ENCODE results near the gene PPM1N. TPM values are rescaled to one million over a fixed set of nuclear protein-coding genes. Genes with fewer than 3 reads are reported as not detected.

PPM1N gene
- total RNA-seq, 1 experiment from 2014 or later = 5.2 TPM

DNA sequence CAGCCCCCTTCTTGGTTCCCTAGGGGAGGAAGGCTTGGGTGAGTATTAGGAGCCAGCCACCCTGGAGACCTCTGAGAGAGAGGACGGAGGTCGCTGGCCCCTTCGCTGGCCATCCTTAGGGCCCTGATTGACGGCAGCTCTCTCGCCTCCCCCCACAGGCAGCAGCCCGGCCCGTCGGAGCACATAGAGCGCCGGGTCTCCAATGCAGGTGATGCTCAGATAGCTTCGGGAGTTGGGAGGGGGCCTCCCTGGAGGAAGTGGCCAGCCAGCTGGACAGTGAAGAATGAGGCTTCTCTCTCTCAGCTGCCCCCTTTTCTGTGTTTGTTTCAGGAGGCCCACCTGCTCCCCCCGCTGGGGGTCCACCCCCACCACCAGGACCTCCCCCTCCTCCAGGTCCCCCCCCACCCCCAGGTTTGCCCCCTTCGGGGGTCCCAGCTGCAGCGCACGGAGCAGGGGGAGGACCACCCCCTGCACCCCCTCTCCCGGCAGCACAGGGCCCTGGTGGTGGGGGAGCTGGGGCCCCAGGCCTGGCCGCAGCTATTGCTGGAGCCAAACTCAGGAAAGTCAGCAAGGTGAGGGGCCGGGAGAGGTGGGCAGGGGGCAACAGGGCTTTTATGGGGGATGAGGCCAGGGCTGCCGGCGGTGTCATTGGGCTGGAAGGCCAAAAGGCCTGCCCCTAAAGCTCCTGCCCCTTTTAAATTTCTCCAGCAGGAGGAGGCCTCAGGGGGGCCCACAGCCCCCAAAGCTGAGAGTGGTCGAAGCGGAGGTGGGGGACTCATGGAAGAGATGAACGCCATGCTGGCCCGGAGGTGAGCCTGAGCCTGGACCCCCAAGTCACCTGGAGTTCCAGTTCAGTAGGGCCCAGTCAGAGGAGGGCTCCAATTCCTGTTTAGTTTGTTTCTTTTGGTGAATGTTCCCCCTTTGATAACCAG lies 24.0 kb downstream of the PPM1N start:
- CTCF ChIA-PET = interaction anchor here (1.4 kb wide), 1 partner anchor 36 kb away, joined by 4 read pairs; no protein-coding TSS in a partner anchor
- RAD21 ChIA-PET (ENCODE audit: low non-redundant PET in 1 of 2, low total read pairs in 2 of 2, uncharacterized antibody in 2 of 2, unreplicated experiment in 2 of 2) = interaction anchor here in 1 of 2 experiments (1.4 kb wide), 1 partner anchor 36 kb away, joined by 11 read pairs; no protein-coding TSS in a partner anchor
- no peaks in the 10 kb centered on the region for H3K9me2 ChIP-seq (ENCODE audit: insufficient read depth)
- DNase-seq (ENCODE audit: low read depth, low spot score) = no peak
- no peak for ATAC-seq
- H3K4me2 ChIP-seq (ENCODE audit: low read length) = 0 out of 2 replicates have a peak overlapping the region, but pooled peaks have one; percentile 17
- peaks cover 8 to 54% of the 10 kb centered on the region in 2 experiments; a peak in 3 of 4 replicates for H3K4me1 ChIP-seq (ENCODE audit: control insufficient read depth in 1 of 2, insufficient read depth in 2 of 2, low read length in 2 of 2)
- intact Hi-C loops (cut with micrococcal nuclease) = no loop called here
- H3K9ac ChIP-seq (ENCODE audit: low read length) = no peak overlapping the region
- H2AFZ ChIP-seq (ENCODE audit: low read depth, low read length, poor library complexity, severe bottlenecking) = no peak overlapping the region
- H3K4me3 ChIP-seq (replicated peaks in 1 of 2; ENCODE audit: low read depth in 1 of 2, low read length in 2 of 2) = no peak overlapping the region
- TF ChIP-seq CTCF (IDR thresholded peaks at IDR 0.05 in 2 of 3, conservative IDR thresholded peaks at IDR 0.05 in 1 of 3; ENCODE audit: borderline replicate concordance in 1 of 3, insufficient read depth in 1 of 3, low read depth in 2 of 3, low read length in 2 of 3) (no peak), SP1 (IDR thresholded peaks at IDR 0.05; ENCODE audit: low read depth) (no peak), MAX (IDR thresholded peaks at IDR 0.05) (no peak), POLR2AphosphoS5 (IDR thresholded peaks at IDR 0.05; ENCODE audit: low read depth, low read length) (no peak), TCF7L2 (IDR thresholded peaks at IDR 0.05; ENCODE audit: borderline replicate concordance, extremely low read depth, insufficient read depth, insufficient read length) (no peak), ELF1 (IDR thresholded peaks at IDR 0.05; ENCODE audit: borderline replicate concordance, low read depth) (no peak), SIN3A (IDR thresholded peaks at IDR 0.05; ENCODE audit: low read depth) (no peak), EZH2phosphoT487 (IDR thresholded peaks at IDR 0.05; ENCODE audit: borderline replicate concordance) (no peak), ZNF274 (IDR thresholded peaks at IDR 0.05; ENCODE audit: low read depth, low read length) (no peak), YY1 (IDR thresholded peaks at IDR 0.05; ENCODE audit: extremely low read depth, insufficient replicate concordance, low read depth, low read length) (no peak)
- TF ChIP-seq, protein P1, sequence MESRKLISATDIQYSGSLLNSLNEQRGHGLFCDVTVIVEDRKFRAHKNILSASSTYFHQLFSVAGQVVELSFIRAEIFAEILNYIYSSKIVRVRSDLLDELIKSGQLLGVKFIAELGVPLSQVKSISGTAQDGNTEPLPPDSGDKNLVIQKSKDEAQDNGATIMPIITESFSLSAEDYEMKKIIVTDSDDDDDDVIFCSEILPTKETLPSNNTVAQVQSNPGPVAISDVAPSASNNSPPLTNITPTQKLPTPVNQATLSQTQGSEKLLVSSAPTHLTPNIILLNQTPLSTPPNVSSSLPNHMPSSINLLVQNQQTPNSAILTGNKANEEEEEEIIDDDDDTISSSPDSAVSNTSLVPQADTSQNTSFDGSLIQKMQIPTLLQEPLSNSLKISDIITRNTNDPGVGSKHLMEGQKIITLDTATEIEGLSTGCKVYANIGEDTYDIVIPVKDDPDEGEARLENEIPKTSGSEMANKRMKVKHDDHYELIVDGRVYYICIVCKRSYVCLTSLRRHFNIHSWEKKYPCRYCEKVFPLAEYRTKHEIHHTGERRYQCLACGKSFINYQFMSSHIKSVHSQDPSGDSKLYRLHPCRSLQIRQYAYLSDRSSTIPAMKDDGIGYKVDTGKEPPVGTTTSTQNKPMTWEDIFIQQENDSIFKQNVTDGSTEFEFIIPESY (IDR thresholded peaks at IDR 0.05; ENCODE audit: extremely low read depth, insufficient replicate concordance, low read length) = no peak
- peaks cover 33 to 47% of the 10 kb centered on the region in 2 experiments for H3K36me3 ChIP-seq (ENCODE audit: control insufficient read depth in 1 of 2, insufficient read depth in 2 of 2, low read length in 2 of 2)
- H3K79me2 ChIP-seq (ENCODE audit: insufficient read depth, low read length) = peaks cover 24% of the 10 kb centered on the region; the same call in 1 of the 2 replicates
- no TSS peak for BruUV-seq (replicated peaks)
- POLR2A ChIA-PET = no interaction called here
- H4K20me1 ChIP-seq (ENCODE audit: insufficient read depth) = no peaks in the 10 kb centered on the region
- H3K27ac ChIP-seq (ENCODE audit: low read depth, low read length) = peak overlapping the region; percentile 33
- no peaks in the 10 kb centered on the region for H3K27me3 ChIP-seq (ENCODE audit: insufficient read depth, low read length)
- no peaks in the 10 kb centered on the region for H3K9me3 ChIP-seq (ENCODE audit: control insufficient read depth in 1 of 2, insufficient read depth in 1 of 2, low read depth in 1 of 2, low read length in 2 of 2)
